Measurements from ENCODE around the gene NR3C1. TPM values are rescaled to one million over a fixed set of nuclear protein-coding genes. Genes with fewer than 3 reads are reported as not detected.

NR3C1 gene
- total RNA-seq, 1 donor from 2014 or later, result 0.17 TPM

- Histone ChIP-seq H3K9ac (no peak overlapping the region), H3K4me3 (no peak overlapping the region), H3K79me2 (ENCODE audit: low read depth) (no peaks in the 10 kb centered on the region), H3K27me3 (no peaks in the 10 kb centered on the region), H3K27ac (no peak overlapping the region), H3K9me3 (ENCODE audit: low read depth) (no peaks in the 10 kb centered on the region), H3K36me3 (no peaks in the 10 kb centered on the region), H4K20me1 (ENCODE audit: low read depth) (no peaks in the 10 kb centered on the region), H3F3A (ENCODE audit: low read depth) (no peaks in the 10 kb centered on the region), H2AFZ (replicated peaks) (no peak overlapping the region), H3K4me1 (no peaks in the 10 kb centered on the region), H3K4me2 (no peak overlapping the region)
- Mint-ChIP-seq H3K27ac (no peak overlapping the region), H3K36me3 (no peaks in the 10 kb centered on the region), H3K27me3 (ENCODE audit: insufficient read depth, low read depth) (no peaks in the 10 kb centered on the region), H3K9me3 (no peaks in the 10 kb centered on the region), H3K4me1 (no peaks in the 10 kb centered on the region), H3K4me3 (no peak overlapping the region)
- TF ChIP-seq EZH2phosphoT487 (IDR thresholded peaks at IDR 0.05) (no peak), EZH2 (IDR thresholded peaks at IDR 0.05) (no peak), CTCF (IDR thresholded peaks at IDR 0.05) (no peak)
- no peak for DNase-seq (ENCODE audit: low spot score)
Measured at GRCh38 chr5:143338658-143339366, 64.7 kb downstream of the NR3C1 start.

GRCh38 chr5:143337946-143338345 is 65.5 kb downstream of the NR3C1 start:
- DNase-seq (ENCODE audit: low spot score), result no peak
- Histone ChIP-seq H3K27ac (no peak overlapping the region), H3F3A (ENCODE audit: low read depth) (no peaks in the 10 kb centered on the region), H3K4me1 (no peaks in the 10 kb centered on the region), H3K4me3 (no peak overlapping the region), H3K4me2 (no peak overlapping the region), H4K20me1 (ENCODE audit: low read depth) (no peaks in the 10 kb centered on the region), H2AFZ (replicated peaks) (no peak overlapping the region), H3K9ac (no peak overlapping the region), H3K79me2 (ENCODE audit: low read depth) (no peaks in the 10 kb centered on the region), H3K27me3 (no peaks in the 10 kb centered on the region), H3K36me3 (no peaks in the 10 kb centered on the region), H3K9me3 (ENCODE audit: low read depth) (no peaks in the 10 kb centered on the region)
- TF ChIP-seq EZH2 (IDR thresholded peaks at IDR 0.05) (no peak), CTCF (IDR thresholded peaks at IDR 0.05) (no peak), EZH2phosphoT487 (IDR thresholded peaks at IDR 0.05) (no peak)
- H3K36me3 Mint-ChIP-seq, result no peaks in the 10 kb centered on the region
- H3K4me1 Mint-ChIP-seq, result no peaks in the 10 kb centered on the region
- H3K4me3 Mint-ChIP-seq, result no peak overlapping the region
- H3K27me3 Mint-ChIP-seq (ENCODE audit: insufficient read depth, low read depth), result no peaks in the 10 kb centered on the region
- no peaks in the 10 kb centered on the region for H3K9me3 Mint-ChIP-seq
- no peak overlapping the region for H3K27ac Mint-ChIP-seq

DNA sequence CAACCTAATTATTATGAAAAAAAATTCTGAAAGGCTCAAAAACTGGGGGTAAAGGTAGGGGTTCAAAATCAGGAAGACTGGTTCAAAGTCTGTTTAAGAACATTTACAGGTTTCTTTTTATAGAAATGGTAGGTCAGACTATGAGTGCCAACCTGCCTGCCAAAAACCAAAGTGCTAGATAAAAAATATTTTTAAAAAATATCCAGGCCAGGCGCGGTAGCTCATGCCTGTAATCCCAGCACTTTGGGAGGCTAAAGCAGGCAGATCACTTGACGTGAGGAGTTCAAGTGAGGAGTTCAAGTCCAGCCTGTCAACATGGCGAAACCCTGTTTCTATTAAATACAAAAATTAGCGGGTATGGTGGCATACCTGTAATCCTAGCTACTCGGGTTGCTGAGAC is 67.0 kb downstream of the NR3C1 start:
- Mint-ChIP-seq H3K9me3 (no peaks in the 10 kb centered on the region), H3K4me1 (no peaks in the 10 kb centered on the region), H3K36me3 (no peaks in the 10 kb centered on the region), H3K27me3 (ENCODE audit: insufficient read depth, low read depth) (no peaks in the 10 kb centered on the region), H3K4me3 (no peak overlapping the region), H3K27ac (no peak overlapping the region)
- H3K36me3 ChIP-seq, result no peaks in the 10 kb centered on the region
- no peak overlapping the region for H3K4me2 ChIP-seq
- H3F3A ChIP-seq (ENCODE audit: low read depth), result no peaks in the 10 kb centered on the region
- no peak overlapping the region for H3K9ac ChIP-seq
- H3K79me2 ChIP-seq (ENCODE audit: low read depth), result no peaks in the 10 kb centered on the region
- H4K20me1 ChIP-seq (ENCODE audit: low read depth), result no peaks in the 10 kb centered on the region
- no peaks in the 10 kb centered on the region for H3K27me3 ChIP-seq
- H3K9me3 ChIP-seq (ENCODE audit: low read depth), result no peaks in the 10 kb centered on the region
- H2AFZ ChIP-seq (replicated peaks), result no peak overlapping the region
- no peak for TF ChIP-seq CTCF (IDR thresholded peaks at IDR 0.05)
- no peak for TF ChIP-seq EZH2phosphoT487 (IDR thresholded peaks at IDR 0.05)
- no peak for TF ChIP-seq EZH2 (IDR thresholded peaks at IDR 0.05)
- H3K4me3 ChIP-seq, result no peak overlapping the region
- no peaks in the 10 kb centered on the region for H3K4me1 ChIP-seq
- no peak for DNase-seq (ENCODE audit: low spot score)
- no peak overlapping the region for H3K27ac ChIP-seq

Measured in neural progenitor cell (in vitro differentiated cells).